GM18508 (cell line): ENCODE results near the gene TRABD2A.
A peak's percentile ranks its signal among the peaks of the same experiment; 100 is the strongest.

Source experiments
- ATAC-seq: cut with Tn5 transposase; IDR thresholded peaks from one replicate; pipeline ENCODE4 v1.9.1; 2021; ENCODE audit warnings: moderate number of reproducible peaks; ENCODE audit not compliant: insufficient read depth, unreplicated experiment

TRABD2A gene

DNA sequence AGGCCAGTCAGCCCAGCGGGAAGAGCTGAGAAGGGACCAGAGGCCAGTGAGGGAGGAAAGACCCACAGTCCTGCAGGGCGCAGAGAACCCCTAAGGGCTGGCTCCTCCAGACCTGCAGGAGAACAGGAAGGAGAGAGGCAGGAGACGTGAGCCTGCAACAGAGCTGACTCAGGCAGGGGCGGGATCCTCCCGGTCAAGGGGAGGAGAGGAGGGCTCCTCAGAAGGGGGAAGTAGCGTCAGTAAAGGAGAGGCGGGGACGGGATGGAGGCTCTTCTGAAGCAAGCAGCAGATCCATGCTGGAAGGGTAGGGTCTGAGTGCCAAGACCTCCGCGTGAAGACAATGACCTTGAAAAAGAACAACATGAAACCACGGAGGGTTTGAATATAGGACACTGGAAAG is 50.8 kb downstream of the TRABD2A start:
- no peak for ATAC-seq

DNA sequence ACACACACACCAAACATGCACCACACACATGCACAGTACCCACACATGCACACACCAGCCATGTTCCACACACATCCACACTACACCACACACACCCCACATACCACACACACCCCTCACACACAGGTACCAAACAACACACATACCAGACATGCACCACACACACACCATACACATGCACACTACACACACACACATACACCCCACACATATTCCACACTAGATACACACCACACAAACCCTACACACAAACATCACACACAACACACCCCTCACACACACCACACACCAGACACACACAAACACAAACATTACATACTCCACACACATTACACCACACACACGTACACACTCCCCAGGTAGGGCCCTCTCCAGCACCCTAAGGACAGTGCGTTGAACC is 51.2 kb downstream of the TRABD2A start:
- ATAC-seq, result no peak

DNA sequence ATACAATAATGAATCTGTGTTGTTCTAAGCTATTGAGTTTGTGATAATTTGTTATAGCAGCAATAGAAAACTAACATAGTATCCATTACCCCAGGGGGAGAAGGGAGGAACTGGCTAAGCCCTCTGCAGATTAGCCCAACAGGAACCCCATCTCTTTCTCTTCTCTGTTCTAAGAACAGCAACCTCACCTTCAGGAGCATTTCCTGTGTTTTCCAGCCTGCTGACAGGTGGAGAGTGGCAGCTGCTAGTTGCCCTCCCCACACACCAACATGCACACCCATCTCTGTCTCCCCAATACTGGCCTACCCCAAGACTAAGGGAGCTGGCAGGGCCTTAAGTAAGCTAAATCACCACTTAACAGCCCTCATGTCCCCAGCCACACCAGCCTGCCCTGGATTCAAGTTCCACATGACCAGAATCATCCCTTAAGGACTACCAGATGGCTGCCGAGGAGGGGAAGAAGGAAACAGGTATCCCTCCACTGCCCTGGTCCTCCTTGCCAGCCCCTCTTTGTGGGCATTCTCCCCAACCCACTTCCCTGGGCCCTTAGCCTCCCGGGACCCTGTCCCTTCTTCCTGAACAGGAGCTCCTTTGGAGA is 52.8 kb downstream of the TRABD2A start:
- no peak for ATAC-seq

DNA sequence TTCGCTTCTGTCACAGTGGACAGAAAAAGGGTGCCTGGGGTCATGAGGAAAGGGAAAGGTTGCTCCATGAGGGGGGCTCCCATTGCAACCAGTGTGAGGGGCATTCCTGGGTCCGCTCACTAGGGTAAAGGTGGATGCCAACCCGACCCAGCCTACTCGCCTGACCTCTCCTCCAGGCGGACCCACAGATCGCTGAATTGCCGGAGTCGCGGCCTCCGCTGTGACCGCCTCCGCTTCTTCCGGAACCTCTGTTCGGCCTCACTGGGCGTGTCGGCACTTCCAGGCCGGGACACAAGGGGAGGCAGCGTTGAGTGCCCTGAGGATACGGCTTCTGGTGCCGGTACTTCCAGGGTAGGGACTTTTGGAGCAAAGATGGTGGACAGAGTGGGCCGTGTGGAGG is 57.1 kb downstream of the TRABD2A start:
- no peak for ATAC-seq

DNA sequence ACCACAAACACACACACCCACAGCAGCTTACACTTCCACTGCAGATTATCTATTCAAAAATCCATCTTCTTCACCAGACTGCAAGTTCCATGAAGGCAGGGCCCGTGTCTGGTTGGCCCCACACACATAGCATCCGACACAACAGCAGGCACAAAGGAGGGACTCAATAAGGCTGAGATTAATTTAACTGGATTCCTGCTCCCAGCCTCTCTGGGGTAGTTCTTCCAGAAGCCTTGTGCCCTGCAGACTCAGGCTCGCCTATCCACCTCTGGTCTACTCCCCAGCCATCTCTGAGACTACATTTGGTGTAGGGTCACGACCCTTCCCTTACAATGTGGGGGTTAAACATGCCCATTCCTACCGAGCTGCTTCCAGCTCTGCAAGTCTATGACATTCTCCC is 57.7 kb downstream of the TRABD2A start:
- ATAC-seq, result no peak

DNA sequence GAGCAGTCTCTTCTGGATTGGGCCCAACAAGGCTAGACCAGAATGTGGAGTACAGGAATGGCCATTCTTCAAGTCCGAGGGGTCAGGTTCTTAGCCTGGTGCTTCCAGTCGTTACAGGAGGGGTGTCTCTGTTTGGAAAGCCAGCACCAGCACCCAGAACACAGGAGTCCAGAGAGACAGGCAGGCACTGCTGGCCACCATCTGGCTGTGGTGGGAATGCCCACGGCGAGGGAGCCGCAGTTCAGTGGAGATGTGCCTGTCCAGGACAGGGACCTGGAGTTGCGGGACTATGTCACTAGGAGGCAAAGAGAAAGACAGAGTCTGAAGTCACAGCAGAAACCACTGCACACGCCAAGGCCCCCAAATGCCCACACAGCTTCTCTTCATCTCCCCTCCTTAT is 59.1 kb downstream of the TRABD2A start:
- no peak for ATAC-seq

DNA sequence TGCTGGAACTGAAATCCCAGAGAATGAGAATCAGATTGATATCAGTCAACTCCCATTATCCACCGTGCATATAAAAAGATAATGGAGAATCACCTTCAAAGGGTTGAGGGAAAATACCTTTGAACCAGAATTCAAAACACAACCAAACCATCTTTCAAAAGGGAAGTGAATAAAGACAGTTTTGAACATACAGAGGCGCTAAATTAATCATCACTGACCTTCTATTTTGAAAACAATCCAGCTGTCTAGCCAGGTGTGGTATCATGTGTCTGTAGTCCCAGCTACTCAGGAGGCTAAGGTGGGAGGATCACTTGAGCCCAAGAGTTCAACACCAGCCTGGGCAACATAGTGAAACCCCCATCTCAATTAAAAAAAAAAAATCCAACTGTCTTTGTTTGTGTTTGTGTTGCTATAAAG is 63.6 kb downstream of the TRABD2A start:
- peak; percentile 91 for ATAC-seq

DNA sequence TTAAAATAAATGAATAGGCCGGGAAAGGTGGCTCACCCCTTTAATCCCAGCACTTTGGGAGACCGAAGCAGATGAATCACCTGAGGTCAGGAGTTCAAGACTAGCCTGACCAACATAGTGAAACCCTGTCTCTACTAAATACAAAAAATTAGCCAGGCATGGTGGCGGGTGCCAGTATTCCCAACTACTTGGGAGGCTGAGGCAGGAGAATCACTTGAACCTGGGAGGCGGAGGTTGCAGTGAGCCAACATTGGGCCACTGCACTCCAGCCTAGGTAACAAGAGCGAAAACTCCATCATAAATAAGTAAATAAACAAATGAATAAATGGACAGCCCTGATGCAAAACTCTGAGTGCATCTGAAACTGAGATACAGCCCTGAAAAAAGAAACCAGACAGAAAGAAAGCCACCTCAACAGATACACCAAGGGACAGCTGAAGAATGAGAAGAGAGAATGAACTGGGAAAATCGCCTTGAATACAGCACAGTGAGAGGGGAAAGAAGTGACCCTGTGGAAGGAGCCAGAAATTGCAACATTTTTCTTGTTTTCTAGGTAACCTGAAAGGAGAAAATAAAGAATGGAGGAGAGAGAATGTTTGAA is 64.4 kb downstream of the TRABD2A start:
- ATAC-seq, result peak; percentile 44

DNA sequence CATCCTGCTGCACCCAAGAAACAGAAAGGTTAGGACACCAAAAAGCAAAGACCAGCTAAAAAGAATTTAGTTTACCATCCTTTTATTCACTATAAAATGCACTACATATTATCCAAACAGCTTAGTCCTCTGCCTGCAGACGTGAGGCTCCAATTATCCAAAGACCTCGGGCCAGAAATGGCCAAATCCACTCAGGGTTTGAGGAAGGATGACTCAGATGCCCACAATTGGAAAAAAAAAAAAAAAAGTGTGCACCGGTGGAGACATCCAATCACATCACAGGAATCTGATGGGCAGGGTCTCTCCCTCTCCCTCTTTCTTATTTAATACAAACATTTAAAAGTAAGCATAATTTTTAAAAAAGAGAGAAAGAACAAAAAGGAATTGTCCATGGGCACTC is 65.7 kb downstream of the TRABD2A start:
- no peak for ATAC-seq

DNA sequence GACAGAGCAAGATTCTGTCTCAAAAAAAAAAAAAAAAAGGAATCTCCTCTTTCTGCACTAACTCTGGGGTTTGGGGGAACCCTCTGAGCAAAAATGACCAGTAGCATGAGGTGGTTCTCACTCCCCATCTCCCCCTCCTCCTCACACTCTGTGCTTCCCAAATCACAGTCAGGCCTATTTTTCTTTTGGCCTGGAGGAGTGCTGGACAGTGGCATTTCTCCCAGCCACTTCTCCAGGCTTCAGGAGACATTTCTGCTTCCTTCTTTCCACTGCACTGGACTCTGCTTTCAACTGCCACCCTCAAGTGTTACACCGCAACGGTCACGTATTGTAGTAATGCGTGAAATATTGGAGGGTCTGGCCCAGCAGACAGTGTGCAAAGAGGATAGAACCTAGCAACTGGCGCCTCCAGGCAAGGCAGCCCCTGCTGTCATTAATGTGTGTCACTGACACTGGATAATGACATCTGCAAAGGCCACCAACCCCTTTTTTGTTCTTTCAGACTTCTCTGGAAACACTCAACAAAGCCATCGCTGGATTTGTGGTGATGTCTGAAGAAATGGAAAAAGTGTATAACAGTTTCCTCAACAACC is 68.9 kb downstream of the TRABD2A start:
- no peak for ATAC-seq

DNA sequence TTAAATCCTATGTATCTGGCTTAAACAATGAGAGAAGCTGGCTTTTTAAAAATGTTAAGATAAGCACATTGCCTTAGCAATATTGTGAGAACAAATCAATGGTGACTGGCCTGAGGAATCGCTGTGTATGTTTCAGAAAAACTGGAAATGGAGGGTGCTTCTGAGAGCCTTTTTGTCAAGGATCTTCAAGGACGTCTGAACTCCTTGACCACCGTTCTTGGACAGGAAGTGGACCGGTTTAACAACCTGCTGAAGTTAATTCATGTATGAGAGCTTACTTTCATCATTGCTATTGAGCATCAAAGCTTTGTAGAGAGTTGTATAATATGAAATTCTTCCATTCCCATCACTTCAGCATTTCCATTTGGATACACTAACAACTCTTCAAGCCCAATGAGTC is 72.6 kb downstream of the TRABD2A start:
- ATAC-seq, result no peak

DNA sequence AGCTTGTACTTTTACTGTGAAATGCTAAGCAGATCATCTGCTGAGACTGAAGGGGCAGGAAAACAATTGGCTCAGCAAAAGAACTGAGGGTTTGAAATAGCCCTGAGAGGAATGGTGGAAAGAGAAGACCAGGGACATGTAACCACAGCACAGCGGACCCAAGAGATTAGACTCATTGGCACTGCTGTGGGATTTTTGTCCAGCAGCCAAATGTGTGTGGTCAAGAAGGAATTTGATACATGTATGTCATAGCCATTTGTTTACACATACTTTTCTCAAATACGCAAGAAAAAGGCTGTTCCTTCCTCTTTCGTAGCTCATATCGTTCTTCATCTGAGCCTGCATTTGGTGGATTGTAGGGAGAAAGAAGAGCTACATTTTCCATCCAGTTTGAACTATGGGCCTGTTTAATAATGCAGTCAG is 73.8 kb downstream of the TRABD2A start:
- ATAC-seq, result no peak

DNA sequence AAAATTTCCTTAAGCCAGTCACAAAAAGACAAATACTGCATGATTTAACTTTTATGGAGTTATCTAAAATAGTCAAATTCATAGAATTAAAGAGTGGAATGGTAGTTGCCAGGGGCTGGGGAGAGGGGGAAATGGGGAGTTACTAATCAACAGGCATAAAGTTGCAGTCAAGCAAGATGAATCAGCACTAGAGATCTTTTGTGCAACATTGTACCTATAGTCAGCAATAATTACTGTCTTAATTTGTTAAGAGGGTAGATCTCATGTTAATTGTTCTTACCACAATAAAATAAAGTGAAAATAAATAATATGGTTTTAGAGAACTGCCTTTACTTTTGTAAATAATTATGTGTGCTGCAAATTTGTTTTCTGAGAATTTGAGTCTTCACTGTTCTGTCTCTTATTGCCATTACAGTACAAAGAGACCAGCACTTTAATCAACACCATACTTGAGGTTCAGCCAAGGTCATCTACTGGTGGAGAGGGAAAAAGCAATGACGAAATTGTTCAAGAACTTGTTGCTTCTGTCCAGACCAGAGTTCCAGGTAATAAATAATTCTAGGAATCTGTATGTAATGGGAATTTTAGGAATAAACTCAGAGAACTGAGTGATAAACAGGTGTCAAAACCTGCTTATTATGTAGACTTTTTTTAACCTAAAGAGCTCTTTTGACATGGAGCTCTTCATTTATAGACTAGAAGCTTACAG is 75.5 kb downstream of the TRABD2A start:
- no peak for ATAC-seq

DNA sequence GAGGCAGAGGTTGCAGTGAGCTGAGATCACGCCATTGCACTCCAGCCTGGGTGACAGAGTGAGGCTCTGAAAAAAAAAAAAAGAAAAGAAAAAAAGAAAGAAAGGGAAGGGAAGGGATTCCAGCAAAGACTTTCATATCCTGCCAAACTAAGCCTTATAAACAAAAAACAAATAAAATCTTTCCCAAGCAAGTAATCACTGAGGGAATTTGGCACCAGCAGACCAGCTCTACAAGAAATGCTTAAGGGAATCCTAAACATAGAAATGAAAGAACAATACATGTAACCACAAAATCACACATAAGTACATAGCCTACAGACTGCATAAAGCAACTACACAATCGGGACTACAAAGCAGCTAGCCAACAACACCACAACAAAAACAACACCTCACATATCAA is 79.1 kb downstream of the TRABD2A start:
- ATAC-seq, result no peak

DNA sequence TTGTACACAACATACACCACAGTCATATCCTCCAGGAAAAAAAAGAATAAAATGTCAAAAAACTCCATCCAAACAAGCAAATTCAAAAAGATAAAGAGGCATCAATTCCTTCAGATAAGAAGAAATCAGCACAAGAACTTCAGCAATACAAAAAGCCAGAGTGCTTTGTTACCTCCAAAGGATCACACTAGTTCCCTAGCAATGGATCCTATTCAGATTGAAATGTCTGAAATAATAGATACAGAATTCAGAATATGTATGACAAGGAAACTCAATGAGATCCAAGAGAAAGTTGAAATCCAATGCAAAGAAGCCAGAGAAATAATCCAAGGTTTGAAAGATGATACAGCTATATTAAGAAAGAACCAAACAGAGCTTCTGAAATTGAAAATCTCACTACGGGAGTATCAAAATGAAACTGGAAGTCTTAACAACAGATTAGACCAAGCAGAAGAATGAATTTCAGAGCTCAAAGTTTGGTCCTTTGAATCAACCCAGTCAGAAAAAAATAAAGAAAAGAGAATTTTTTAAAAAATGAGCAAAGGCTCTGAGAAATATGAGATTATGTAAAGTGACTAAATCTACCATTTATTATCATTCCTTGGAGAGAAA is 80.6 kb downstream of the TRABD2A start:
- peak; percentile 69 for ATAC-seq

DNA sequence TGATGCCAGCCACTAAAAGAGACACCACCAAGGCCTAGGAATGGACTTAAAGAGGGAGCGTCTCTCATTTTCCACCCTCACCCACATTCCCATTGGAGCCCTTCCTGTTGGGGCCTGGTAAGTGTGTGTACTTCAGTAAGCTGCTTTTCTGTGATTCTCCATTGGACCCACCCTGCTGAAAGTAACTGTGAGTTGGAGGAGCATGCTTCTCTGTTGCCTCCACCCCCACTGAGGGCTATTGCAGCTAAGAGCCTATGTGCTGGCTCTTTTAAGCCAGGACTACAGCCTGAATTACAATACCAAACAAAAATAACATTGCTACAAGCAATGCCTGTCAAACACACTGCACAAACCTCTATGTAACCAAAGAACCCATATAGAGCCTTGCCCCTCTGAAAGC is 81.1 kb downstream of the TRABD2A start:
- no peak for ATAC-seq

DNA sequence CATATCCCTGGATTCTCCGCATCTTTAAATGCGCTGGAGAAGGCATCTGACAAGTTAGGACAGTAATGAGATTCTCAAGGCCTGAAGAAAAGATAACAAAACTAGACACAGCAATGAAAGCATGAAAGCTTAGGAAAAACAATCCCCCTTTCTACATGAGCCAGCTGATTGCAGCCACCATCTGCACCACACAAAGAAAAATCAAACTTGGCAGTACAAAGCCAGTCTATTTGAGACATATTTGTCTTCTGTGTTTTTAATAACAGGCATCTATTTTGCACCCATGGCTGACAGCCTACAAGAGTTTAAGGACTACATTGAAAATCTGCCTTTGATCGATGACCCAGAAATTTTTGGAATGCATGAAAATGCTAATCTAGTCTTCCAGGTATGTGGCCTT is 83.6 kb downstream of the TRABD2A start:
- no peak for ATAC-seq

DNA sequence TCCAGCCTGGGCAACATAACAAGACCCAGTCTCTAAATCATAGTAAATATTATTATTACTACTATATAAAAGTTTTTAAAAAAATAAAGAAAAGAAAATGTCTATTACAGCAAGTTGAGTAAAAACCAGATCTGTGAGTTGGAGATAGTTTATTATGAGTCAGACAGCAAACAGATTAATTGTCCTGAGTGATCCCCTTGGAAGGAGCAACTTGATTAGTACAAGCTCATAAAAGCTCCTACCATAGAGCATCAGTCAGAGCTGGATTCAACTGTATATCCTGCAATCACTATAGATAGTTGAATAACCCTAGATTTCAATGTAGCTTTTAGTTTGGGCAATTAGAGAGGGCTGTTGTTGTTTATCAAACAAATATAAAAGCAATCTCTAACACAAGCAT is 84.1 kb downstream of the TRABD2A start:
- ATAC-seq, result no peak

DNA sequence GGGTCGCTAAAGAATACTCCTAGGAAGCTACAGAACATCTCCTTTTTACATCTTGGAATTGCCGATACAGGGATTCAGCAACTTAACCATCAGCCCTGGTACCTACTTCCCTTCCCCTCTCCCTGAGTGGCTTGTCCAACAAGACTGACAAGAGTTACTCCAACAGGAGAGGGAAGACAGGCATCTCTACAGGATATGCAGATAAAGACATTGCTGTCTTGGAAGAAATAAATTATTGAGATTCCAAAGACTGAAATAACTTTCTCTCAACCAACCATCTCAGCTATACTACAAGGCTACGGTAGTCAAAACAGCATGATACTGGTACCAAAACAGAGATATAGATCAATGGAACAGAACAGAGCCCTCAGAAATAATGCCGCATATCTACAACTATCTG is 87.2 kb downstream of the TRABD2A start:
- ATAC-seq, result no peak

DNA sequence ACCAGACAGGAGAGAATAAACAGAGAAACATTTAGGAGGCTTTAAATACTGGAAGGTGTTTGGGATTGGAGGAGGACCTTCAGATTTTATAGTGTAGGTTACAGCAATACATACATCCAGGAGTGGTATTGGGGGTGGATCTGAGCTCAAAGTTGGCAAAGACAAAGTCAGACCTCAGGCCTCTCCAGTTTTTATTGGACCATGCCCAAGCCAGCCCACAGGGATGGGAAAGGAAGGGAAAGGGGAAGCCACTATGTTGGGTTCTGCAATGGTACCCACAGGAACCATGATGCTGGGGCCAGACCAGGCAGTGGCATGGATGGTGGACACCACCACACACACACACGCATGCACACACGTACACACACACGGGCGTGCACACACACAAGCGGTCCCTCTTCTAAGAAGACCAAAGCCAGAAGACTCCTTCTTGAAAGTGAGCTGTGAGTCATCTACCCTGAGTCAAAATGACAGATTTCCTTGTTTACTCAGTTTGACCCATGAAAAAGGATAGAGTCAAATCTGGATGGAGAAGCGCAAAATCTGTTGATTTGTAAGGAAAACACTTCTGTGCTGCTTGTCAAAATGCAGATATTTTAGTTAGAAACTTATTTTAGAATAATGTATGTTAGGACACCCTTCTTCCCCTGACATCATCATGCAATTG is 87.9 kb downstream of the TRABD2A start:
- ATAC-seq, result no peak

DNA sequence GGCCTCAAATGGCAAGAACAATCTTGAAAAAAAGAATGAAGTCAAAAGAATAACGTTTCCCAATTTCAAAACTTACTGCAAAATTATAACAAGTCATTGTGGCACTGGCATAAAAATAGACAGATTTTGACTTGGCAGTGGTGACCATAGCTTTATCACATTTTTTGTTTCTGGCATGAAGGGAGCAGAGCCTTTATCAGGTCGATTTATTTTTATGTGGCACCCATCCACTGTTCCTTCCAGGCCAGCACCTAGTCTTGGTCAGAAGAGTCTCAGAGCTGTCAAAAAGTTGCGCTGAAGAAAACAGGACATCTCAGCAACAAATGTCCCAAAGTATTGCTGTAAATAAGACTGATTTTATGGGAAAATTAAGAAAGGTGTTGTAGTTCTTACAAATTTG is 92.4 kb downstream of the TRABD2A start:
- ATAC-seq, result no peak
